Activated CD4-positive, alpha-beta T cell treated with anti-CD3 and anti-CD28 coated beads, Interleukin-2, amount 10 ng/mL, durations not matched to agents 7 days and 5 days (primary cell): ENCODE measurements around the gene ELK3. TPM values are rescaled to one million over a fixed set of nuclear protein-coding genes. Genes with fewer than 3 reads are reported as not detected.

Source experiments
- CTCF ChIA-PET: fragments of 350-600 bp; sonication (Branson Sonifier 250); formaldehyde crosslinking; loops from one replicate; lab custom pipeline; 2021; ENCODE audit warnings: antibody characterized with exemption; lab: Charles Lee
- POLR2A ChIA-PET: fragments of 350-600 bp; sonication (Branson Sonifier 250); formaldehyde crosslinking; loops from one replicate; lab custom pipeline; 2021; ENCODE audit warnings: antibody characterized with exemption; lab: Charles Lee
- DNase-seq: peaks from one replicate; pipeline ENCODE4 v3.0.0-alpha.2; 2020
- H3K27ac Mint-ChIP-seq: one replicate; pipeline ENCODE4 v1.8.0; 2021; ENCODE audit warnings: mild to moderate bottlenecking, moderate library complexity, mixed read lengths
- H3K27me3 Mint-ChIP-seq: one replicate; pipeline ENCODE4 v1.8.0; 2021; ENCODE audit warnings: mixed read lengths
- H3K36me3 Mint-ChIP-seq: one replicate; pipeline ENCODE4 v1.8.0; 2021; ENCODE audit warnings: low read depth, mixed read lengths
- H3K4me1 Mint-ChIP-seq: one replicate; pipeline ENCODE4 v1.8.0; 2021; ENCODE audit warnings: mixed read lengths
- H3K4me3 Mint-ChIP-seq: one replicate; pipeline ENCODE4 v1.8.0; 2021; ENCODE audit warnings: mild to moderate bottlenecking, moderate library complexity, mixed read lengths
- H3K9me3 Mint-ChIP-seq: one replicate; pipeline ENCODE4 v1.8.0; 2021; ENCODE audit warnings: mixed read lengths
- total RNA-seq, 2 experiments: library from RNA; stranded (reverse); gene quantifications; one replicate each; pipeline ENCODE4 v1.2.3, GENCODE V29; 2021

ELK3 gene
- total RNA-seq, 2 experiments from 2014 or later: 27.3 to 33.9 TPM

DNA sequence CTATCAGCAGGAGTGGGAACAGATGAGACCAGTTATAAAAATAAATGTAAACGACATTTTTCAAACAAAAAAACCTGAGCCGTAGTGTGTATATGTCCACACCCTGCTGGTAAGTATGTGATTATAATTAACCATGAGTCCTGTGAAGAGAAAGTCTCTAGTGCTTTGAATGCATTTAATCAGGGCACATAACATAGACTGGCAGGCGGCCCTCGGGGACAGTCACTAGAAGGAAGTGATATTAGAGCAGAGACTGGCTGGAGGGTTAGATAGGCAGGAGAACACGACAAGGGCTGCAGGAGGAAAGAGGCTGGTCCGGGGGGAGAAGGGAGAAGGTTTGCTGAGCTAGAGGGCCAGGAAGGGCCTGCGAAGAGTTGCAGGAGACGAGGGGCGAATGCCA is 23.8 kb upstream of the ELK3 start:
- ChIA-PET CTCF (interaction anchor here (0.6 to 1.1 kb wide), 3 partner anchors 9 to 231 kb away, joined by 3 to 6 read pairs (median 4); no protein-coding TSS in a partner anchor), POLR2A (no interaction called here)
- no peak overlapping the region for H3K27ac Mint-ChIP-seq
- no peak overlapping the region for H3K4me3 Mint-ChIP-seq
- peaks cover 1% of the 10 kb centered on the region for H3K4me1 Mint-ChIP-seq
- H3K27me3 Mint-ChIP-seq: no peaks in the 10 kb centered on the region
- no peak for DNase-seq
- peaks cover 19% of the 10 kb centered on the region for H3K9me3 Mint-ChIP-seq
- peaks cover 7% of the 10 kb centered on the region for H3K36me3 Mint-ChIP-seq

DNA sequence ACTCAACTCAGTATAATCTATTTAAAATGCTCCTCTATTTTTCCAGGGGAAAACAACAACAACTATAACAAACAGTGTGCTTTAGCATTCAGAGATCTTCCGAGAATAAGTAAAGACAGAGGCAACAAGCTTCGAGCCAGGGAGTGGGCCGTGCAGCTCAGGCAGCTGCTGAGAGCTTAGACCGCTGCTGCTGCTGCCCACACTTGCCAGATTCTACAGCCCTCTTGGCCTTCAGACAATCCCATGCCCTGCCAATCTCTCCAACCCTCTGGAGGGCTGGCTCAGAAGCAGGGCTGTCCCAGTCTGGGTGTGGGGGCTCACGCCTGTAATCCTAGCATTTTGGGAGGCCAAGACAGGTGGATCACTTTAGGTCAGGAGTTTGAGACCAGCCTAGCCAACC is 23.4 kb upstream of the ELK3 start:
- CTCF ChIA-PET: interaction anchor here (0.6 to 1.0 kb wide), 2 partner anchors 9 to 231 kb away, joined by 3 to 4 read pairs; no protein-coding TSS in a partner anchor
- no peaks in the 10 kb centered on the region for H3K27me3 Mint-ChIP-seq

DNA sequence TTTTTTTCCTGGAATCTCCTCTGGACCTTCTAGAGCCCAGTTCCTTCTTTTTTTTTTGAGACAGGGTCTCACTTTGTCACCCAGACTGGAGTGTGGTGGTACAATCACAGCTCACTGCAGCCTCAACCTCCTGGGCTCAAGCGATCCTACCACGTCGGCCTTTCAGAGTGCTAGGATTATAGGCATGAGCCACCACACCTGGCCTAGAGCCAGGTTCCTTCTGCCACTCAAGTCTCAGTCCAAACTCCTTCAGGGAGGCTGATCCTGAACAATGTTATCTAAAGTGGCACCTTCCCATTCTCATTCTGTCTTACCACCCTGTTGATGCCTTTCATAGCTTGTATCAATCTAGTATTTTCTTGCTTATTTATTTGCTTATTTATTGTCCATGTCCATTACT is 22.3 kb upstream of the ELK3 start:
- no peak for DNase-seq
- H3K36me3 Mint-ChIP-seq: peaks cover 21% of the 10 kb centered on the region
- CTCF ChIA-PET: interaction anchor here (0.6 kb wide), 1 partner anchor 18 kb away, joined by 4 read pairs; no protein-coding TSS in a partner anchor
- POLR2A ChIA-PET: no interaction called here
- H3K4me1 Mint-ChIP-seq: peaks cover 10% of the 10 kb centered on the region
- H3K27ac Mint-ChIP-seq: peak overlapping the region; percentile 39
- no peak overlapping the region for H3K4me3 Mint-ChIP-seq
- H3K9me3 Mint-ChIP-seq: peaks cover 32% of the 10 kb centered on the region
- no peaks in the 10 kb centered on the region for H3K27me3 Mint-ChIP-seq

More for the DNA sequence above, 23.4 kb upstream of the ELK3 start:
- peaks cover 1% of the 10 kb centered on the region for H3K4me1 Mint-ChIP-seq
- H3K27ac Mint-ChIP-seq: no peak overlapping the region
- H3K4me3 Mint-ChIP-seq: no peak overlapping the region
- no peak for DNase-seq
- peaks cover 10% of the 10 kb centered on the region for H3K36me3 Mint-ChIP-seq
- peaks cover 23% of the 10 kb centered on the region for H3K9me3 Mint-ChIP-seq
- POLR2A ChIA-PET: no interaction called here

DNA sequence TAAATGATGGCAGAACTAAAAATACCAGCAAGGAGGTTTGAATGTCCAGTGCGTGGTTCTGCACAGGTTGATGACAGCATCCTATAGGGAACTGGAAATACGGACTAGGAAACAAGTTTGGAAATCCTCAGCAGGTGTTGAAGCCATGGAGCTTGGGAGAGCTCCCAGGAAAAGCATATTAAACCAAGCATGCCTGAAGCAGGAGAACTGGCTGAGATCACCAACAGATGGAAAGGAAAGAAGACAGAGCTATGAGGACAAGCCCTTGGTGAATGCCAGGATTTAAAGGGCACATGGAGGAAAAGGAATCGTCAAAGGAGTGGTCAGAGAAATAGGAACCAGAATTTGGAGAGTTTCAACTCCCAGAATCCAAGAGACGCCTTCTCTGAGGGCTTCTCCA is 21.2 kb upstream of the ELK3 start:
- ChIA-PET CTCF (interaction anchor here (0.6 to 1.2 kb wide), 2 partner anchors 42 to 238 kb away, joined by 3 read pairs; no protein-coding TSS in a partner anchor), POLR2A (no interaction called here)
- Mint-ChIP-seq H3K4me1 (peaks cover 19% of the 10 kb centered on the region), H3K36me3 (peaks cover 25% of the 10 kb centered on the region), H3K27ac (no peak overlapping the region), H3K9me3 (peaks cover 36% of the 10 kb centered on the region), H3K4me3 (no peak overlapping the region), H3K27me3 (no peaks in the 10 kb centered on the region)
- no peak for DNase-seq

DNA sequence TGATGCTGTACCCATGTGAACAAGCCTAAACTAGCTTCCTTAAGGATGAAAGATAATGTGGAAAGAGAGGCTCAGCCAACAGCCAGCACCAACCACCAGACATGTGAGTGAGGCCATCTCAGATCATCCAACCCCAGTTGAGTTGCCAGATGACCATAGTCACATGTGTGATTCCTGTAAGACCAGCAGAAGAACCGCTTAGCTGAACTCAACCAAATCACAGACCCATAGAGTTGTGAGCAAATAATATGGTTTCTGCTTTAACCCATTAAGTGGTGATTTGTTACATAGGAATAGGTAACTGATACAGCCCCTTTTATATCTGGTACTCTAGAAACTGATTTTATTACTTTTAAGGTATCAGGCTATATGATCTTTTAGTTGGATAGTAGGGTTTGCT is 17.6 kb upstream of the ELK3 start:
- POLR2A ChIA-PET: no interaction called here
- no peak overlapping the region for H3K4me3 Mint-ChIP-seq
- CTCF ChIA-PET: interaction anchor here (1.2 to 2.1 kb wide), 4 partner anchors 10 to 36 kb away, joined by 3 to 10 read pairs (median 6); no protein-coding TSS in a partner anchor

DNA sequence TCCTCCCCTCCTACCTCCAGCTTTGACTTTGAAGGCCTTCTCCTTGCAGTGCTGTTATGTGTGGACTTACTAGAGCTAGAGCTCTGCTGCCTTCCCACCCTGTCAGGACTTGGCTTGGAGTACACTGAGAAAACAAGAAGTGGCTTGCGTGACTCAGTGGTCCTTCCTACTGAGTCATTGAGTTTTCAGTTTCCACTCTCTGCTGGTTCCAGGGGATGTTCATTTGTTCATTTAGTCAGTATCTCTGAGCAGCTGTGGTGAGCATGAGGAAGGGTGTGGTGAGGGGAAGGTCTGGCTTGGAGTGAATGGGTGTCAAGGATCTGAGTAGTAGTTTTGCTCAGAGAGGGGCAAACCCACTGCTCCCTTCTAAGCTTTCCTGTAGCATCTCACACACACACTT is 17.2 kb upstream of the ELK3 start:
- CTCF ChIA-PET: interaction anchor here (0.6 to 2.1 kb wide), 7 partner anchors 10 to 337 kb away, joined by 3 to 10 read pairs (median 4); no protein-coding TSS in a partner anchor
- peak; percentile 69 for DNase-seq
- Mint-ChIP-seq H3K9me3 (peaks cover 48% of the 10 kb centered on the region), H3K4me3 (no peak overlapping the region), H3K36me3 (peaks cover 38% of the 10 kb centered on the region), H3K4me1 (peaks cover 24% of the 10 kb centered on the region), H3K27me3 (no peaks in the 10 kb centered on the region), H3K27ac (peak overlapping the region; percentile 94)
- POLR2A ChIA-PET: interaction anchor here (0.7 kb wide), 1 partner anchor 19 kb away, joined by 3 read pairs; no protein-coding TSS in a partner anchor

More for the DNA sequence above, 17.6 kb upstream of the ELK3 start:
- H3K4me1 Mint-ChIP-seq: peaks cover 24% of the 10 kb centered on the region
- H3K27me3 Mint-ChIP-seq: no peaks in the 10 kb centered on the region
- peak overlapping the region; percentile 94 for H3K27ac Mint-ChIP-seq
- H3K36me3 Mint-ChIP-seq: peaks cover 37% of the 10 kb centered on the region
- peaks cover 46% of the 10 kb centered on the region for H3K9me3 Mint-ChIP-seq
- DNase-seq: no peak

DNA sequence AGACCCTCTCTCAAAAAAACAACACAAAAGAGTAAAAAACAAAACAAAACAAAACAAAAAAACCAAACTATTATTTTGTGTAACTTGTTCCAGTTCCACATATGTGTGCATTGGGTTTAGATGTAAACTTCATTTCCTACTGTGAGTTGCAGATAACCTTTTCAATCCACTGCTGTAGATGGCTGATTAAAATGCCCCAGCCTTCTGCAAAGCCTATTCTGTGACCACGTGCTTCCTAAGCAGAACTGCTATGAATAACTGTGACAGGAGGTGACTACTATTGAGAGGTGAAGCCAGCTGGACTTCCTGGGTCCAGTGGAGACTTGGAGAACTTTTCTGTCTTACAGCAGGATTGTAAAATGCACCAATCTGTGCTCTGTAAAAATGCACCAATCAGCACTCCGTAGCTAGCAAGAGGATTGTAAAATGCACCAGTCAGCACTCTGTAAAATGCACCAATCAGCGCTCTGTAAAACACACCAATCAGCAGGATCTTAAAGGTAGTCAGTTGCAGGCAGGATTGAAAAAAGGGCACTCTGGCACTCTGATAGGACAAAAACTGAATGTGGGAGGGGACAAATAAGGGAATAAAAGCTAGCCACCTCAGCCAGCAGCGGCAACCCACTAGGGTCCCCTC is 10.3 kb upstream of the ELK3 start:
- ChIA-PET CTCF (no interaction called here), POLR2A (no interaction called here)
- peaks cover 19% of the 10 kb centered on the region for H3K4me1 Mint-ChIP-seq

DNA sequence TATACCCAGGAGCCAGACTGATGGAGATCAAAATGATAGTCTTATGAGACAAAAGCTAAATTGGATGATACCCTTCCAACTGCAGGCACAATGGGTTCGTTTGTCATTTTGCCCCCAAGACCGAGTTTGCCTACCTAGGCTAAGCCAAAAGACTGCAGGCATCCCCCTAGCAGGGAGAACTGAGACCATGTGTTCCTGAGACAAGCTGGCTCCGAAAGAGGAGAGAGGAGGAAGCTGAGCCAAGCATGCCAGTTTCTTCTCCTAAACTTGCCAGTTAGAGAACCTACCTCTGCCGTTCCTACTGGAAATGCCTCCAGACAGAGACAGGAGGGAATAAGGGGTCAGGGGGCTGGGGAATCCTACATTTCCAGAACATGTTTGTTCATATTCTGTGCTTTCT is 8.3 kb upstream of the ELK3 start:
- no peak overlapping the region for H3K27ac Mint-ChIP-seq
- no peak overlapping the region for H3K4me3 Mint-ChIP-seq
- peaks cover 23% of the 10 kb centered on the region for H3K4me1 Mint-ChIP-seq
- no peaks in the 10 kb centered on the region for H3K27me3 Mint-ChIP-seq
- POLR2A ChIA-PET: no interaction called here
- no peak for DNase-seq
- CTCF ChIA-PET: interaction anchor here (1.2 to 2.5 kb wide), 4 partner anchors 8 to 331 kb away, joined by 4 to 10 read pairs (median 8); no protein-coding TSS in a partner anchor
- H3K36me3 Mint-ChIP-seq: peaks cover 2% of the 10 kb centered on the region
- peaks cover 7% of the 10 kb centered on the region for H3K9me3 Mint-ChIP-seq

More for the DNA sequence above, 10.3 kb upstream of the ELK3 start:
- peaks cover 12% of the 10 kb centered on the region for H3K9me3 Mint-ChIP-seq
- no peak overlapping the region for H3K4me3 Mint-ChIP-seq
- no peak for DNase-seq
- H3K27ac Mint-ChIP-seq: no peak overlapping the region
- peaks cover 10% of the 10 kb centered on the region for H3K36me3 Mint-ChIP-seq
- H3K27me3 Mint-ChIP-seq: no peaks in the 10 kb centered on the region

DNA sequence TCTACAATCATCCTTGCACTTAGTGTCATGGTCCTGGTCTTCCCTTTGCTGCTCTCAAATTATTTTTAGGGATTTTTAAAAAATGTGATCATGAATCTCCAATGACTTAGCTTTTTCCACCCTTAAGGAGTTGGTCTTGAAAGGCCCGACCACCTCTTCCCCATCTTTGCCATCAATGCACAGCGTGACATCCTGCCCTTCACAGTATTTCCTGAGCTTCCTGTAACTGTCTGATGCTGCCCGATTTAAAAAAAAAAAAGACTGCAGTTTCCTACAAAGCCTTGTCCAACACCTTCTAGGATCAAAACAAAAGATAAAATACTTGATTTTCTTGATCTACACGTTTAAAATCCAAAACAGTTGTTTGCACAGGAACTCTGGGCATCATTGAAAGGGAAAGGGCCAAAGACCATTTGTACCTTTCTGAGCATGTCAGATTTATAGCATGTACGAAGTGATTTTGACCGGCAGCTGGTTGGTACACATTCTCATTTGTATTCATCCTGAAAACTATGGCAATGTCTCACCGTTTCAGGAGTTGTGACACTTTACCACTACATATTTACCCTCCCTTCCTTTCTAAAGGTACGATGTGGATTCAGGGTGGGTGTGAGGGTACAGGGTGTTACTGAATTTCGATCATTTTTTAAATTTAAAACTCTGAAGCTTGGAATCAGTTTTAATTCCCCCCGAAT is 7.4 kb upstream of the ELK3 start:
- no peak overlapping the region for H3K4me3 Mint-ChIP-seq
- peaks cover 23% of the 10 kb centered on the region for H3K4me1 Mint-ChIP-seq
- peaks cover 3% of the 10 kb centered on the region for H3K9me3 Mint-ChIP-seq
- H3K36me3 Mint-ChIP-seq: no peaks in the 10 kb centered on the region
- no peaks in the 10 kb centered on the region for H3K27me3 Mint-ChIP-seq
- ChIA-PET POLR2A (no interaction called here), CTCF (interaction anchor here (0.9 to 2.5 kb wide), 5 partner anchors 9 to 331 kb away, joined by 3 to 10 read pairs (median 8); no protein-coding TSS in a partner anchor)
- no peak for DNase-seq
- H3K27ac Mint-ChIP-seq: no peak overlapping the region

DNA sequence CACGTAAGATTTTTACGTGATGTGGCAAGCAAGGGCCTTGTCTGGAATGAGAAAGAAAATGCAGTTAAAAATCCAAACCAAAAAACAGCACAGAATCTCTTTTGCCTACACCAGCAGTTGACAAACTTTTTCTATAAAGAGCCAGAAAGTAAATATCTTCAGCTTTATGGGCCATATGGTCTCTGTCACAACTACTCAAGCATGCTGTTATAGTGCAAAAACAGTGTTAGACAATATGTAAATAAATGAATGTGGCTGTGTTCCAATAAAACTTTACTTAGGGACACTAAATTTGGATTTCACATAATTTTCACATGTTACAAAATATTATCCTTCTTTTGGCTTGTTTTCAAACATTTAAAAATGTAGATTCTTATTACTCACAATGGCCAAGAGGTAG is 6.2 kb upstream of the ELK3 start:
- no peak overlapping the region for H3K4me3 Mint-ChIP-seq
- CTCF ChIA-PET: interaction anchor here (0.9 to 2.5 kb wide), 4 partner anchors 10 to 229 kb away, joined by 3 to 10 read pairs (median 8); no protein-coding TSS in a partner anchor
- POLR2A ChIA-PET: interaction anchor here (0.6 kb wide), 1 partner anchor 22 kb away, joined by 10 read pairs; no protein-coding TSS in a partner anchor
- peaks cover 25% of the 10 kb centered on the region for H3K4me1 Mint-ChIP-seq
- no peaks in the 10 kb centered on the region for H3K27me3 Mint-ChIP-seq
- H3K27ac Mint-ChIP-seq: no peak overlapping the region
- no peaks in the 10 kb centered on the region for H3K36me3 Mint-ChIP-seq
- H3K9me3 Mint-ChIP-seq: peaks cover 3% of the 10 kb centered on the region
- no peak for DNase-seq

DNA sequence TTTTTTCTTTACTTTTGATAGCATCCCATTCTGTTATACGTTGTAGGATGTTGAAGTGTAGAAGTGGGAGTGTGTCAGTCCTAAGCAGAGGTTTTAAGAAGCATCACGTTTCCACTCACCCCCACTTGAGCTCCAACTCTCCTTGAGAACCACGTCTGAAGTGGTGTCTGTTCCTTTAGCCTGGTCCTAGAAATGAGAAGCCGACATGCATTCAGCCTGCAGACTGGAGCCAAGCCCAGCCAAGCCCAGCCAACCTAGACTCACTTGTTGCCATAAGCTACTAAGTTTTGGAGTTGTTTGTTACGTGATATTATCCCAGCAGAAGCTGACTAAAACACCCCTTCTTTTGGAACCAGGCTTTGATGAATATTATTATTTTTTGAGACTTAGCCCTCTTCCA is 4.4 kb upstream of the ELK3 start:
- Mint-ChIP-seq H3K27me3 (no peaks in the 10 kb centered on the region), H3K9me3 (peaks cover 3% of the 10 kb centered on the region), H3K27ac (no peak overlapping the region), H3K4me1 (peaks cover 34% of the 10 kb centered on the region), H3K4me3 (no peak overlapping the region), H3K36me3 (peaks cover 1% of the 10 kb centered on the region)
- ChIA-PET POLR2A (no interaction called here), CTCF (interaction anchor here (1.1 to 1.3 kb wide), 2 partner anchors 9 to 146 kb away, joined by 3 to 5 read pairs; no protein-coding TSS in a partner anchor)
- no peak for DNase-seq

DNA sequence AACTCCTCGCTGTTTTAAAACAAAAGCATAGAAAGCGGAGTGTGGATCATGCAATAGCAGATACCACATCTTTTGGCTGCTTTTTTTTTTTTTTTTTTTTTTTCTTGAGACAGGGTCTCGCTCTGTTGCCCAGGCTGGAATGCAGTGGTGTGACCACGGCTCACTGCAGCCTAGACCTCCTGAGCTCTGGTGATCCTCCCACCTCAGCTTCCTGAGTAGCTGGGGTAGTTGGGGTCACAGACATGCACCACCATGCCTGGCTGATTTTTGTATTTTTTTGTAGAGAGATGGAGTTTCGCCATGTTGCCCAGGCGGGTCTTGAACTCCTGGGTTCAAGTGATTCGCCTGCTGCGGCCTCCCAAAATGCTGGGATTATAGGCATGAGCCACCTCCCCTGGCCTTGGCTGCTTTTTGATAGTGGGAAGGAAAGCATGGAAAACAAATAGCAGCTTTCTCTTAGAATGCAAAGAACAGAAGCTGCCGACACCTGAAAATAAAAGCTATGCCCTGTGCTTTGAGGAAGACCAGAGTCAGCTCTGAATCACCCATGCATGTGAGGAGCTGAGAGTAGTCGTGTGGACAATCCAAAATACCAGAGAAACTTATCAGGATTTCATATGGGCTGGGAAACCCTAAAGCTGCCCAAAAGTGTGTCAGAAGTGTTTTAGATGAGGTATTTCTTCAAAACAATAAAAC is 3.6 kb upstream of the ELK3 start:
- DNase-seq: no peak
- H3K36me3 Mint-ChIP-seq: peaks cover 4% of the 10 kb centered on the region
- no peaks in the 10 kb centered on the region for H3K27me3 Mint-ChIP-seq
- peaks cover 34% of the 10 kb centered on the region for H3K4me1 Mint-ChIP-seq
- ChIA-PET POLR2A (no interaction called here), CTCF (interaction anchor here (1.3 kb wide), 1 partner anchor 9 kb away, joined by 5 read pairs; no protein-coding TSS in a partner anchor)
- no peak overlapping the region for H3K27ac Mint-ChIP-seq
- no peaks in the 10 kb centered on the region for H3K9me3 Mint-ChIP-seq
- H3K4me3 Mint-ChIP-seq: no peak overlapping the region
